ENCODE results near the gene NFKBIE. TPM values are rescaled to one million over a fixed set of nuclear protein-coding genes. Genes with fewer than 3 reads are reported as not detected.

NFKBIE gene
- total RNA-seq, 1 experiment from 2014 or later: 7.6 TPM

DNA sequence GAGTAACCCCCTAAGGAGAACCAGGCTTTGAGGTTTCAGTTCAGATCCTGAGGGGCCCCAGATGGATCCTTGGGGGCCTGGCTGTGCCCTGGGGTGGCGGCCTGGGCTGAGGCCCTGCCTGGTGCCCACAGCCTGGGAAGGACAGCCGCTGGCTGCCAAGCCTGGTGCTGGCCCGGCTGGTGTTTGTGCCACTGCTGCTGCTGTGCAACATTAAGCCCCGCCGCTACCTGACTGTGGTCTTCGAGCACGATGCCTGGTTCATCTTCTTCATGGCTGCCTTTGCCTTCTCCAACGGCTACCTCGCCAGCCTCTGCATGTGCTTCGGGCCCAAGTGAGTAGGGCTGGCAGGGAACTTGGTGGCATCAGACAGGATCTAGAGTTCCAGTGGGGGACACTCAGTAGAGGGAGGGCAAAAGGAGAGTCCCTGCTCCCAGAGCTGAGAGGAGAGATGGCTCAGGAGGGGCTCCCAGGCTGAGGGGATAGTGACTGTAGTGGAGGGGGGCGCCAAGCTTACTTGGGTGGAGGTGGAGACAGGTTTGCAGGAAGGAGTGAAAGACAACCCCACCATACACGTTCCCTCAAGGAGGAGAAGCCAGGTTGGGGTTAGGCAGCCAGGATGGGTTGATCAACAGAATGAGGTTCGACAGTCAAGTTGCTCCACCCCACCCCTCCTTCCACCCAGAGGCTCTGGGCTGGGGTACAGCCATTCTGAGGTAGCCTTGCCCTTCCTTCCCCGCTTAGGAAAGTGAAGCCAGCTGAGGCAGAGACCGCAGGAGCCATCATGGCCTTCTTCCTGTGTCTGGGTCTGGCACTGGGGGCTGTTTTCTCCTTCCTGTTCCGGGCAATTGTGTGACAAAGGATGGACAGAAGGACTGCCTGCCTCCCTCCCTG is 32.4 kb downstream of the NFKBIE start:
- CTCF ChIA-PET: interaction anchor here (1.7 to 2.6 kb wide), 2 partner anchors 9 to 24 kb away, joined by 4 to 22 read pairs; partner anchors contain the start of gene SLC29A1
- DNase-seq (ENCODE audit: low read depth, low spot score): no peak
- H3K36me3 ChIP-seq (ENCODE audit: control insufficient read depth in 1 of 2, insufficient read depth in 2 of 2, low read length in 2 of 2): peaks cover 19 to 54% of the 10 kb centered on the region in 2 experiments; a peak in 3 of 4 replicates

More for the DNA sequence above, 32.4 kb downstream of the NFKBIE start:
- RAD21 ChIA-PET (ENCODE audit: low non-redundant PET in 1 of 2, low total read pairs in 2 of 2, uncharacterized antibody in 2 of 2, unreplicated experiment in 2 of 2): no interaction called here
- H3K9me3 ChIP-seq (ENCODE audit: control insufficient read depth in 1 of 2, insufficient read depth in 1 of 2, low read depth in 1 of 2, low read length in 2 of 2): no peaks in the 10 kb centered on the region
- H3K9me2 ChIP-seq (ENCODE audit: insufficient read depth): no peaks in the 10 kb centered on the region
- POLR2A ChIA-PET: no interaction called here
- no peak overlapping the region for H2AFZ ChIP-seq (ENCODE audit: low read depth, low read length, poor library complexity, severe bottlenecking)
- H3K27ac ChIP-seq (ENCODE audit: low read depth, low read length): peak overlapping the region; percentile 41; the same call in 1 of the 2 replicates
- intact Hi-C loops (cut with micrococcal nuclease): no loop called here
- no peak for TF ChIP-seq ZNF274 (IDR thresholded peaks at IDR 0.05; ENCODE audit: low read depth, low read length)
- TF ChIP-seq, protein P1, sequence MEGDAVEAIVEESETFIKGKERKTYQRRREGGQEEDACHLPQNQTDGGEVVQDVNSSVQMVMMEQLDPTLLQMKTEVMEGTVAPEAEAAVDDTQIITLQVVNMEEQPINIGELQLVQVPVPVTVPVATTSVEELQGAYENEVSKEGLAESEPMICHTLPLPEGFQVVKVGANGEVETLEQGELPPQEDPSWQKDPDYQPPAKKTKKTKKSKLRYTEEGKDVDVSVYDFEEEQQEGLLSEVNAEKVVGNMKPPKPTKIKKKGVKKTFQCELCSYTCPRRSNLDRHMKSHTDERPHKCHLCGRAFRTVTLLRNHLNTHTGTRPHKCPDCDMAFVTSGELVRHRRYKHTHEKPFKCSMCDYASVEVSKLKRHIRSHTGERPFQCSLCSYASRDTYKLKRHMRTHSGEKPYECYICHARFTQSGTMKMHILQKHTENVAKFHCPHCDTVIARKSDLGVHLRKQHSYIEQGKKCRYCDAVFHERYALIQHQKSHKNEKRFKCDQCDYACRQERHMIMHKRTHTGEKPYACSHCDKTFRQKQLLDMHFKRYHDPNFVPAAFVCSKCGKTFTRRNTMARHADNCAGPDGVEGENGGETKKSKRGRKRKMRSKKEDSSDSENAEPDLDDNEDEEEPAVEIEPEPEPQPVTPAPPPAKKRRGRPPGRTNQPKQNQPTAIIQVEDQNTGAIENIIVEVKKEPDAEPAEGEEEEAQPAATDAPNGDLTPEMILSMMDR (IDR thresholded peaks at IDR 0.05 in 2 of 3, conservative IDR thresholded peaks at IDR 0.05 in 1 of 3; ENCODE audit: borderline replicate concordance in 1 of 3, insufficient read depth in 1 of 3, low read depth in 2 of 3, low read length in 2 of 3): no peak
- TF ChIP-seq POLR2A (IDR thresholded peaks at IDR 0.05; ENCODE audit: borderline replicate concordance, extremely low read depth, insufficient read depth, insufficient read length): no peak
- TF ChIP-seq SP1 (IDR thresholded peaks at IDR 0.05; ENCODE audit: low read depth): no peak
- TF ChIP-seq ELF1 (IDR thresholded peaks at IDR 0.05; ENCODE audit: borderline replicate concordance, low read depth): no peak
- TF ChIP-seq, protein P2, sequence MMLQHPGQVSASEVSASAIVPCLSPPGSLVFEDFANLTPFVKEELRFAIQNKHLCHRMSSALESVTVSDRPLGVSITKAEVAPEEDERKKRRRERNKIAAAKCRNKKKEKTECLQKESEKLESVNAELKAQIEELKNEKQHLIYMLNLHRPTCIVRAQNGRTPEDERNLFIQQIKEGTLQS (IDR thresholded peaks at IDR 0.05): no peak
- TF ChIP-seq, protein P3, sequence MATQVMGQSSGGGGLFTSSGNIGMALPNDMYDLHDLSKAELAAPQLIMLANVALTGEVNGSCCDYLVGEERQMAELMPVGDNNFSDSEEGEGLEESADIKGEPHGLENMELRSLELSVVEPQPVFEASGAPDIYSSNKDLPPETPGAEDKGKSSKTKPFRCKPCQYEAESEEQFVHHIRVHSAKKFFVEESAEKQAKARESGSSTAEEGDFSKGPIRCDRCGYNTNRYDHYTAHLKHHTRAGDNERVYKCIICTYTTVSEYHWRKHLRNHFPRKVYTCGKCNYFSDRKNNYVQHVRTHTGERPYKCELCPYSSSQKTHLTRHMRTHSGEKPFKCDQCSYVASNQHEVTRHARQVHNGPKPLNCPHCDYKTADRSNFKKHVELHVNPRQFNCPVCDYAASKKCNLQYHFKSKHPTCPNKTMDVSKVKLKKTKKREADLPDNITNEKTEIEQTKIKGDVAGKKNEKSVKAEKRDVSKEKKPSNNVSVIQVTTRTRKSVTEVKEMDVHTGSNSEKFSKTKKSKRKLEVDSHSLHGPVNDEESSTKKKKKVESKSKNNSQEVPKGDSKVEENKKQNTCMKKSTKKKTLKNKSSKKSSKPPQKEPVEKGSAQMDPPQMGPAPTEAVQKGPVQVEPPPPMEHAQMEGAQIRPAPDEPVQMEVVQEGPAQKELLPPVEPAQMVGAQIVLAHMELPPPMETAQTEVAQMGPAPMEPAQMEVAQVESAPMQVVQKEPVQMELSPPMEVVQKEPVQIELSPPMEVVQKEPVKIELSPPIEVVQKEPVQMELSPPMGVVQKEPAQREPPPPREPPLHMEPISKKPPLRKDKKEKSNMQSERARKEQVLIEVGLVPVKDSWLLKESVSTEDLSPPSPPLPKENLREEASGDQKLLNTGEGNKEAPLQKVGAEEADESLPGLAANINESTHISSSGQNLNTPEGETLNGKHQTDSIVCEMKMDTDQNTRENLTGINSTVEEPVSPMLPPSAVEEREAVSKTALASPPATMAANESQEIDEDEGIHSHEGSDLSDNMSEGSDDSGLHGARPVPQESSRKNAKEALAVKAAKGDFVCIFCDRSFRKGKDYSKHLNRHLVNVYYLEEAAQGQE (IDR thresholded peaks at IDR 0.05; ENCODE audit: low read depth): no peak
- TF ChIP-seq ZFX (IDR thresholded peaks at IDR 0.05): no peak
- TF ChIP-seq, protein P4, sequence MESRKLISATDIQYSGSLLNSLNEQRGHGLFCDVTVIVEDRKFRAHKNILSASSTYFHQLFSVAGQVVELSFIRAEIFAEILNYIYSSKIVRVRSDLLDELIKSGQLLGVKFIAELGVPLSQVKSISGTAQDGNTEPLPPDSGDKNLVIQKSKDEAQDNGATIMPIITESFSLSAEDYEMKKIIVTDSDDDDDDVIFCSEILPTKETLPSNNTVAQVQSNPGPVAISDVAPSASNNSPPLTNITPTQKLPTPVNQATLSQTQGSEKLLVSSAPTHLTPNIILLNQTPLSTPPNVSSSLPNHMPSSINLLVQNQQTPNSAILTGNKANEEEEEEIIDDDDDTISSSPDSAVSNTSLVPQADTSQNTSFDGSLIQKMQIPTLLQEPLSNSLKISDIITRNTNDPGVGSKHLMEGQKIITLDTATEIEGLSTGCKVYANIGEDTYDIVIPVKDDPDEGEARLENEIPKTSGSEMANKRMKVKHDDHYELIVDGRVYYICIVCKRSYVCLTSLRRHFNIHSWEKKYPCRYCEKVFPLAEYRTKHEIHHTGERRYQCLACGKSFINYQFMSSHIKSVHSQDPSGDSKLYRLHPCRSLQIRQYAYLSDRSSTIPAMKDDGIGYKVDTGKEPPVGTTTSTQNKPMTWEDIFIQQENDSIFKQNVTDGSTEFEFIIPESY (IDR thresholded peaks at IDR 0.05; ENCODE audit: extremely low read depth, insufficient replicate concordance, low read length): no peak
- TF ChIP-seq CBX3 (IDR thresholded peaks at IDR 0.05; ENCODE audit: low read depth): no peak
- TF ChIP-seq SRF (IDR thresholded peaks at IDR 0.05; ENCODE audit: low read depth): no peak
- no peak for TF ChIP-seq SIN3A (IDR thresholded peaks at IDR 0.05; ENCODE audit: low read depth)
- TF ChIP-seq POLR2AphosphoS5 (IDR thresholded peaks at IDR 0.05; ENCODE audit: low read depth, low read length): no peak
- TF ChIP-seq JUND (IDR thresholded peaks at IDR 0.05): no peak
- no peak for TF ChIP-seq YY1 (IDR thresholded peaks at IDR 0.05; ENCODE audit: extremely low read depth, insufficient replicate concordance, low read depth, low read length)
- no peak for TF ChIP-seq CEBPB (IDR thresholded peaks at IDR 0.05; ENCODE audit: low read depth)
- TF ChIP-seq TCF7L2 (IDR thresholded peaks at IDR 0.05; ENCODE audit: borderline replicate concordance, extremely low read depth, insufficient read depth, insufficient read length): no peak
- no peak for TF ChIP-seq EZH2 (IDR thresholded peaks at IDR 0.05)
- peaks cover 11% of the 10 kb centered on the region; the same call in 1 of the 2 replicates for H3K79me2 ChIP-seq (ENCODE audit: insufficient read depth, low read length)
- H3K9ac ChIP-seq (ENCODE audit: low read length): no peak overlapping the region
- H3K4me3 ChIP-seq (replicated peaks in 1 of 2; ENCODE audit: low read depth in 1 of 2, low read length in 2 of 2): no peak overlapping the region
- H3K4me1 ChIP-seq (ENCODE audit: control insufficient read depth in 1 of 2, insufficient read depth in 2 of 2, low read length in 2 of 2): peaks cover 27 to 37% of the 10 kb centered on the region in 2 experiments
- H3K4me2 ChIP-seq (ENCODE audit: low read length): no peak overlapping the region
- no peaks in the 10 kb centered on the region for H4K20me1 ChIP-seq (ENCODE audit: insufficient read depth)
- ATAC-seq: no peak
- no peaks in the 10 kb centered on the region for H3K27me3 ChIP-seq (ENCODE audit: insufficient read depth, low read length)
- BruUV-seq (replicated peaks): no TSS peak

All from HCT116 (cell line).